Measurements from ENCODE around the gene PIK3C3.

The PIK3C3 gene

GRCh38 chr18:42039396-42039795, 84.4 kb downstream of the PIK3C3 start:
- no peaks in the 10 kb centered on the region for H3K9me3 ChIP-seq (ENCODE audit: control insufficient read depth, insufficient read depth, low read depth, low read length)
- H3K4me3 ChIP-seq (ENCODE audit: low read depth, low read length) = no peak overlapping the region
- no peak overlapping the region for H3K27ac ChIP-seq (ENCODE audit: extremely low read depth, low read depth, low read length)
- no peak for TF ChIP-seq MYNN (tag by site-specific recombination; IDR thresholded peaks at IDR 0.05; ENCODE audit: borderline replicate concordance)
- no peak for TF ChIP-seq ZBTB21 (tag by site-specific recombination; IDR thresholded peaks at IDR 0.05)
- ChIA-PET CTCF (interaction anchor here (1.2 to 3.7 kb wide), 3 partner anchors 10 to 75 kb away, joined by 6 to 23 read pairs (median 7); no protein-coding TSS in a partner anchor), POLR2A (no interaction called here)
- peaks cover 43 to 64% of the 10 kb centered on the region in 2 experiments for H3K36me3 ChIP-seq (ENCODE audit: control insufficient read depth in 2 of 2, insufficient read depth in 1 of 2, low read length in 2 of 2)
- H3K4me1 ChIP-seq (ENCODE audit: control insufficient read depth, insufficient read depth, low read length) = no peaks in the 10 kb centered on the region

- Histone ChIP-seq H3K4me3 (ENCODE audit: low read depth, low read length) (no peak overlapping the region), H3K36me3 (ENCODE audit: control insufficient read depth in 2 of 2, insufficient read depth in 1 of 2, low read length in 2 of 2) (peaks cover 39 to 54% of the 10 kb centered on the region in 2 experiments), H3K4me1 (ENCODE audit: control insufficient read depth, insufficient read depth, low read length) (no peaks in the 10 kb centered on the region), H3K27ac (ENCODE audit: extremely low read depth, low read depth, low read length) (no peak overlapping the region), H3K9me3 (ENCODE audit: control insufficient read depth, insufficient read depth, low read depth, low read length) (no peaks in the 10 kb centered on the region)
- TF ChIP-seq ZNF18 (tag by site-specific recombination; IDR thresholded peaks at IDR 0.05) (no peak), ZNF529 (tag by site-specific recombination; IDR thresholded peaks at IDR 0.05; ENCODE audit: insufficient replicate concordance) (no peak), ZNF114 (tag by site-specific recombination; IDR thresholded peaks at IDR 0.05) (no peak), ZNF571 (tag by site-specific recombination; IDR thresholded peaks at IDR 0.05) (no peak), ZNF19 (tag by site-specific recombination; IDR thresholded peaks at IDR 0.05; ENCODE audit: low read depth) (no peak), PRDM2 (tag by site-specific recombination; IDR thresholded peaks at IDR 0.05; ENCODE audit: borderline replicate concordance) (no peak), ZBTB1 (tag by site-specific recombination; IDR thresholded peaks at IDR 0.05) (no peak), ZNF366 (tag by site-specific recombination; conservative IDR thresholded peaks at IDR 0.05) (no peak), ZFHX2 (tag by site-specific recombination; conservative IDR thresholded peaks at IDR 0.05) (no peak), ZNF391 (tag by site-specific recombination; IDR thresholded peaks at IDR 0.05; ENCODE audit: borderline replicate concordance, low read depth) (no peak), YY1 (tag by site-specific recombination; IDR thresholded peaks at IDR 0.05) (no peak), YY2 (tag by site-specific recombination; IDR thresholded peaks at IDR 0.05) (no peak), ZNF423 (tag by site-specific recombination; IDR thresholded peaks at IDR 0.05) (no peak), GLIS1 (tag by site-specific recombination; IDR thresholded peaks at IDR 0.05) (no peak), ZNF274 (IDR thresholded peaks at IDR 0.05; ENCODE audit: low read length) (no peak), ZNF274 (tag by site-specific recombination; IDR thresholded peaks at IDR 0.05; ENCODE audit: borderline replicate concordance) (no peak), ZNF707 (tag by site-specific recombination; IDR thresholded peaks at IDR 0.05) (no peak), ZNF785 (tag by site-specific recombination; IDR thresholded peaks at IDR 0.05) (no peak), ZNF776 (tag by site-specific recombination; IDR thresholded peaks at IDR 0.05; ENCODE audit: borderline replicate concordance) (no peak), ZNF157 (tag by site-specific recombination; IDR thresholded peaks at IDR 0.05) (no peak), ZNF239 (tag by site-specific recombination; IDR thresholded peaks at IDR 0.05) (no peak)
- ChIA-PET POLR2A (no interaction called here), CTCF (interaction anchor here (1.3 kb wide), 1 partner anchor 14 kb away, joined by 10 read pairs; no protein-coding TSS in a partner anchor)
Measured at GRCh38 chr18:42041793-42042192, 86.8 kb downstream of the PIK3C3 start.
